Measurements from ENCODE around the gene TTLL13. TPM values are rescaled to one million over a fixed set of nuclear protein-coding genes. Genes with fewer than 3 reads are reported as not detected.

TTLL13 gene
- total and polyA plus RNA-seq, 2 of the 4 experiments (the other 2 are of a cell fraction), result 0.10 TPM; not detected in 1

DNA sequence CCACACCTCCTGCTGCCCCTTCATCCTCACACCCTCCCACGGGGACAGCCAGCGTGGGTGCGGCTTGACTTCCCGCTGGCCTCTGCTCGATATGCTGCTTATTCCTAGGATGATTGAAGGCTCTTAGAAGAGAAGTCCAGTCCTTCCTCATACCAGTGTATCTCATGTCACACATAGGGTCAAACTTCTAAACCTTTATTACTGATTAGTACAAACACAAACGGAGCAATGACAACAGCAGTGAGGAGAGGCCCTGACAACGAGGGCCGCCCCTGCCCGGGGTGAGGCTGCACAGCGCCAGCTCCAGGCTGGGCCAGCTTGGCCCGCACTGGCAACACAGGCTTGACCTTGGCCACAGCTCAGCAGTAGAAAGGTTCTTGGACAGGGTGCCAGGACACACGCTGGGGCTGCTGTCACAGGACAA, 19.3 kb upstream of the TTLL13 start:
- Histone ChIP-seq H2BK120ac (ENCODE audit: low read depth, low read length) (no peak overlapping the region), H3K23ac (ENCODE audit: low read depth, low read length) (no peak overlapping the region), H4K91ac (ENCODE audit: insufficient read depth, low read depth, low read length) (no peak overlapping the region), H4K8ac (ENCODE audit: low read depth in 2 of 2, low read length in 2 of 2) (no peak overlapping the region), H2AK9ac (replicated peaks; ENCODE audit: low read depth, low read length, poor library complexity) (no peak overlapping the region), H2AK5ac (ENCODE audit: low read depth, low read length) (no peak overlapping the region), H3K9me1 (ENCODE audit: insufficient read depth, low read length) (peaks cover 18% of the 10 kb centered on the region), H4K5ac (ENCODE audit: low read depth, low read length) (no peak overlapping the region), H2AFZ (replicated peaks; ENCODE audit: low read length, poor library complexity) (no peak overlapping the region), H2BK5ac (ENCODE audit: low read depth, low read length, poor library complexity, severe bottlenecking) (no peak overlapping the region), H3K4me2 (ENCODE audit: low read depth, low read length) (no peak overlapping the region), H3K79me1 (ENCODE audit: low read depth in 1 of 2, low read length in 2 of 2) (peaks cover 19 to 45% of the 10 kb centered on the region in 2 experiments), H2BK15ac (ENCODE audit: low read depth, low read length) (no peak overlapping the region), H3K36me3 (ENCODE audit: control insufficient read depth, insufficient read depth, low read length) (peaks cover 48% of the 10 kb centered on the region), H3K27ac (ENCODE audit: insufficient read depth, low read length) (no peak overlapping the region), H4K20me1 (ENCODE audit: insufficient read depth, low read length) (0 out of 2 replicates have a peak, but pooled peaks cover 7% of the 10 kb centered on the region), H3K56ac (ENCODE audit: extremely low read depth, insufficient read depth, low read length) (no peak overlapping the region), H3K9ac (ENCODE audit: low read depth, low read length) (no peak overlapping the region), H2BK20ac (ENCODE audit: low read depth, low read length) (no peak overlapping the region), H3K9me3 (ENCODE audit: control insufficient read depth, insufficient read depth, low read length) (no peaks in the 10 kb centered on the region), H3K4me1 (ENCODE audit: control insufficient read depth, insufficient read depth, low read length) (peaks cover 4% of the 10 kb centered on the region), H3K4me3 (ENCODE audit: insufficient read depth, low read depth, low read length) (no peak overlapping the region), H3K14ac (replicated peaks; ENCODE audit: low read depth, low read length) (no peak overlapping the region), H3K27me3 (ENCODE audit: control insufficient read depth, insufficient read depth, low read length) (no peaks in the 10 kb centered on the region), H3K4ac (ENCODE audit: low read depth, low read length) (no peak overlapping the region), H3K18ac (ENCODE audit: low read depth, low read length) (no peak overlapping the region)
- in situ Hi-C loops (cut with MboI; ENCODE audit: low sequenced_read_pairs) (no loop called here), dilution Hi-C loops (cut with HindIII; ENCODE audit: low sequenced_read_pairs, unreplicated experiment) (no loop called here), intact Hi-C loops (cut with micrococcal nuclease) (loop anchor here (5.0 kb wide), 1 partner anchor 338 kb away; the partner anchor contains the start of gene AP3S2)
- TF ChIP-seq MAFK (IDR thresholded peaks at IDR 0.05; ENCODE audit: low read depth, low read length) (no peak), NFE2L2 (IDR thresholded peaks at IDR 0.05; ENCODE audit: low read depth, low read length) (no peak), RCOR1 (IDR thresholded peaks at IDR 0.05; ENCODE audit: insufficient replicate concordance, low read length) (no peak), SMC3 (IDR thresholded peaks at IDR 0.05; ENCODE audit: low read depth, low read length) (no peak), CEBPB (IDR thresholded peaks at IDR 0.05; ENCODE audit: low read depth, low read length) (no peak), MAZ (IDR thresholded peaks at IDR 0.05; ENCODE audit: borderline replicate concordance, low read depth, low read length) (no peak), POLR2A (IDR thresholded peaks at IDR 0.05; ENCODE audit: low read depth, low read length) (no peak), RAD21 (IDR thresholded peaks at IDR 0.05; ENCODE audit: low read length) (no peak), RFX5 (IDR thresholded peaks at IDR 0.05; ENCODE audit: low read depth, low read length) (no peak), FOS (IDR thresholded peaks at IDR 0.05; ENCODE audit: low read depth, low read length) (no peak), BHLHE40 (IDR thresholded peaks at IDR 0.05; ENCODE audit: low read depth, low read length) (no peak)
- TF ChIP-seq, protein P1, sequence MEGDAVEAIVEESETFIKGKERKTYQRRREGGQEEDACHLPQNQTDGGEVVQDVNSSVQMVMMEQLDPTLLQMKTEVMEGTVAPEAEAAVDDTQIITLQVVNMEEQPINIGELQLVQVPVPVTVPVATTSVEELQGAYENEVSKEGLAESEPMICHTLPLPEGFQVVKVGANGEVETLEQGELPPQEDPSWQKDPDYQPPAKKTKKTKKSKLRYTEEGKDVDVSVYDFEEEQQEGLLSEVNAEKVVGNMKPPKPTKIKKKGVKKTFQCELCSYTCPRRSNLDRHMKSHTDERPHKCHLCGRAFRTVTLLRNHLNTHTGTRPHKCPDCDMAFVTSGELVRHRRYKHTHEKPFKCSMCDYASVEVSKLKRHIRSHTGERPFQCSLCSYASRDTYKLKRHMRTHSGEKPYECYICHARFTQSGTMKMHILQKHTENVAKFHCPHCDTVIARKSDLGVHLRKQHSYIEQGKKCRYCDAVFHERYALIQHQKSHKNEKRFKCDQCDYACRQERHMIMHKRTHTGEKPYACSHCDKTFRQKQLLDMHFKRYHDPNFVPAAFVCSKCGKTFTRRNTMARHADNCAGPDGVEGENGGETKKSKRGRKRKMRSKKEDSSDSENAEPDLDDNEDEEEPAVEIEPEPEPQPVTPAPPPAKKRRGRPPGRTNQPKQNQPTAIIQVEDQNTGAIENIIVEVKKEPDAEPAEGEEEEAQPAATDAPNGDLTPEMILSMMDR (conservative IDR thresholded peaks at IDR 0.05; ENCODE audit: low read depth, low read length), result no peak
- TF ChIP-seq, protein P2, sequence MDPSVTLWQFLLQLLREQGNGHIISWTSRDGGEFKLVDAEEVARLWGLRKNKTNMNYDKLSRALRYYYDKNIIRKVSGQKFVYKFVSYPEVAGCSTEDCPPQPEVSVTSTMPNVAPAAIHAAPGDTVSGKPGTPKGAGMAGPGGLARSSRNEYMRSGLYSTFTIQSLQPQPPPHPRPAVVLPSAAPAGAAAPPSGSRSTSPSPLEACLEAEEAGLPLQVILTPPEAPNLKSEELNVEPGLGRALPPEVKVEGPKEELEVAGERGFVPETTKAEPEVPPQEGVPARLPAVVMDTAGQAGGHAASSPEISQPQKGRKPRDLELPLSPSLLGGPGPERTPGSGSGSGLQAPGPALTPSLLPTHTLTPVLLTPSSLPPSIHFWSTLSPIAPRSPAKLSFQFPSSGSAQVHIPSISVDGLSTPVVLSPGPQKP (IDR thresholded peaks at IDR 0.05; ENCODE audit: borderline replicate concordance, low read depth, low read length), result no peak
- ATAC-seq (ENCODE audit: low read depth), result no peak
- POLR2A ChIA-PET (ENCODE audit: unreplicated experiment), result no interaction called here
- CTCF ChIA-PET, result no interaction called here
- no peak for DNase-seq
- no TSS peak for BruUV-seq (replicated peaks)
- 90% methylated on average over 4 of the region's 12 CpGs; no CpG with 5 or more reads in 1 of the 2 experiments for WGBS, 2 experiments (ENCODE audit: extremely low coverage in 2 of 2, insufficient read length in 1 of 2)

Data from IMR-90 (cell line).